Dendritic cell treated with granulocyte-macrophage colony-stimulating factor and Interleukin-4, amounts not matched to agents 40 ng/mL and 50 ng/mL, for 4 days (primary cell): ENCODE results near the gene RCHY1.

ENCODE experiments used
- H3K27ac Mint-ChIP-seq: one replicate; pipeline ENCODE4 v1.8.0; 2022; ENCODE audit warnings: mild to moderate bottlenecking, mixed read lengths
- H3K27me3 Mint-ChIP-seq: one replicate; pipeline ENCODE4 v1.8.0; 2022; ENCODE audit warnings: mild to moderate bottlenecking, mixed read lengths
- H3K36me3 Mint-ChIP-seq: one replicate; pipeline ENCODE4 v1.8.0; 2022; ENCODE audit warnings: low read depth, mixed read lengths
- H3K4me1 Mint-ChIP-seq: one replicate; pipeline ENCODE4 v1.8.0; 2022; ENCODE audit warnings: low read depth, mixed read lengths
- H3K4me3 Mint-ChIP-seq: one replicate; pipeline ENCODE4 v1.8.0; 2022; ENCODE audit warnings: mild to moderate bottlenecking, moderate library complexity, mixed read lengths
- H3K9me3 Mint-ChIP-seq: one replicate; pipeline ENCODE4 v1.8.0; 2022; ENCODE audit warnings: mixed read lengths
- intact Hi-C: fragments of 100-400 bp; cut with micrococcal nuclease; formaldehyde crosslinking; loops from one replicate; pipeline ENCODE4 v1.15.0; 2022

Gene RCHY1

DNA sequence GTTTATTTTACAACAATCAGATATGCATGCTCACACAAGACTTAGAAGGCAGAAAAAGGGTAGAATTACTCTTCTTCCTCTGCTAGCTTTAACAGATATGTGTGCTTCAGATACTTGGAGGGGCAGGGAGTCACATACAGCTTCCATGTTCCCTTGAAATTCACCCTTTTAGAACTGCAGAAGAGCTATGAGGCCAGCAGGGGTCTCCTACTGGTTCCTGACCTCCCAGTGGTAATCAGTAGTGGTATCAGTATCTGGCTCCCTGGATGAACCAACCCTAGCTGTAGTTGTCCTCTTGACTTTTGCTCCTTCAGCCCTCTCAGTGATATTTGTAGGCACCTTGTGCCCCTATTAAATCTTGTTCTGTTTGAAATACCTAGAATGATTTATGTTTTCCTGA, 81.5 kb downstream of the RCHY1 start:
- no peak overlapping the region for H3K27ac Mint-ChIP-seq
- peaks cover 9% of the 10 kb centered on the region for H3K4me1 Mint-ChIP-seq
- H3K36me3 Mint-ChIP-seq = no peaks in the 10 kb centered on the region
- H3K27me3 Mint-ChIP-seq = peaks cover 10% of the 10 kb centered on the region
- intact Hi-C loops = no loop called here
- no peak overlapping the region for H3K4me3 Mint-ChIP-seq
- peaks cover 24% of the 10 kb centered on the region for H3K9me3 Mint-ChIP-seq

DNA sequence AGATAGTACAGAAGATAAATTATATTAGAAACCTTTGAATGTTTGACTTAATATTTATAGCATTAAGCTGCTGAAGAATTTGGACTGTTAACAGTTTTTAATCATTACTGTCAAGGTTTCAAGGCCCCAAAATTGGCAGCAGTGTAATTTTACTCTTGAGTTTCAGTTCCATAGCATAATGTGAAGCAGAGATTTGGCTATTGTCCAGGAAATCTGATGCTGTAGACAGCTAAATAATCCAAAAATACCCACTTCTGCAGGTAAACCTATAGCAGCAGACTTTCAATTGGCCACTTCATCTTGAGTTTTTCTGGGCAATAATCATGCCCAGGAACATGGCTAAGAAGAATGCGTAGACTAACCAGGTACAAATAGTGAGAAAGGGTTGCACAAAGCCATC, 85.0 kb downstream of the RCHY1 start:
- intact Hi-C loops = no loop called here
- H3K36me3 Mint-ChIP-seq = no peaks in the 10 kb centered on the region
- no peak overlapping the region for H3K27ac Mint-ChIP-seq
- peaks cover 9% of the 10 kb centered on the region for H3K4me1 Mint-ChIP-seq
- no peak overlapping the region for H3K4me3 Mint-ChIP-seq
- peaks cover 9% of the 10 kb centered on the region for H3K9me3 Mint-ChIP-seq
- peaks cover 6% of the 10 kb centered on the region for H3K27me3 Mint-ChIP-seq
